HG02588 (cell line): ENCODE results near the gene CRTC1.

ENCODE experiments used
- ATAC-seq: cut with Tn5 transposase; IDR thresholded peaks from one replicate; pipeline ENCODE4 v1.9.1; 2021; ENCODE audit warnings: mild to moderate bottlenecking, moderate library complexity; ENCODE audit not compliant: unreplicated experiment

CRTC1 gene

GRCh38 chr19:18743784-18744418 lies 60.4 kb downstream of the CRTC1 start:
- no peak for ATAC-seq

GRCh38 chr19:18745012-18745735 lies 61.7 kb downstream of the CRTC1 start:
- no peak for ATAC-seq

- no peak for ATAC-seq
These were observed 62.5 kb downstream of the CRTC1 start for GRCh38 chr19:18745931-18746330.

GRCh38 chr19:18746401-18747325 lies 63.2 kb downstream of the CRTC1 start:
- no peak for ATAC-seq

GRCh38 chr19:18749362-18750231 lies 66.1 kb downstream of the CRTC1 start:
- no peak for ATAC-seq

- ATAC-seq: no peak
These were observed 67.0 kb downstream of the CRTC1 start for GRCh38 chr19:18750295-18750970.

GRCh38 chr19:18751571-18751970 lies 68.1 kb downstream of the CRTC1 start:
- ATAC-seq: no peak

GRCh38 chr19:18754501-18754900 lies 71.0 kb downstream of the CRTC1 start:
- no peak for ATAC-seq

- ATAC-seq: no peak
These were observed 73.4 kb downstream of the CRTC1 start for GRCh38 chr19:18756896-18757295.

- no peak for ATAC-seq
These were observed 76.0 kb downstream of the CRTC1 start for GRCh38 chr19:18759304-18759994.

GRCh38 chr19:18759995-18760426 lies 76.5 kb downstream of the CRTC1 start:
- ATAC-seq: no peak

GRCh38 chr19:18760440-18761383 lies 77.2 kb downstream of the CRTC1 start:
- no peak for ATAC-seq

- ATAC-seq: no peak
These were observed 78.1 kb downstream of the CRTC1 start for GRCh38 chr19:18761531-18762110.

- no peak for ATAC-seq
These were observed 78.9 kb downstream of the CRTC1 start for GRCh38 chr19:18762125-18763023.

- ATAC-seq: no peak
These were observed 80.5 kb downstream of the CRTC1 start for GRCh38 chr19:18763674-18764590.

GRCh38 chr19:18764591-18765051 lies 81.1 kb downstream of the CRTC1 start:
- ATAC-seq: no peak
